ENCODE data around the gene PTPRG. TPM values are rescaled to one million over a fixed set of nuclear protein-coding genes. Genes with fewer than 3 reads are reported as not detected.

Gene PTPRG
- total RNA-seq, 1 donor from 2014 or later: 44.3 TPM

DNA sequence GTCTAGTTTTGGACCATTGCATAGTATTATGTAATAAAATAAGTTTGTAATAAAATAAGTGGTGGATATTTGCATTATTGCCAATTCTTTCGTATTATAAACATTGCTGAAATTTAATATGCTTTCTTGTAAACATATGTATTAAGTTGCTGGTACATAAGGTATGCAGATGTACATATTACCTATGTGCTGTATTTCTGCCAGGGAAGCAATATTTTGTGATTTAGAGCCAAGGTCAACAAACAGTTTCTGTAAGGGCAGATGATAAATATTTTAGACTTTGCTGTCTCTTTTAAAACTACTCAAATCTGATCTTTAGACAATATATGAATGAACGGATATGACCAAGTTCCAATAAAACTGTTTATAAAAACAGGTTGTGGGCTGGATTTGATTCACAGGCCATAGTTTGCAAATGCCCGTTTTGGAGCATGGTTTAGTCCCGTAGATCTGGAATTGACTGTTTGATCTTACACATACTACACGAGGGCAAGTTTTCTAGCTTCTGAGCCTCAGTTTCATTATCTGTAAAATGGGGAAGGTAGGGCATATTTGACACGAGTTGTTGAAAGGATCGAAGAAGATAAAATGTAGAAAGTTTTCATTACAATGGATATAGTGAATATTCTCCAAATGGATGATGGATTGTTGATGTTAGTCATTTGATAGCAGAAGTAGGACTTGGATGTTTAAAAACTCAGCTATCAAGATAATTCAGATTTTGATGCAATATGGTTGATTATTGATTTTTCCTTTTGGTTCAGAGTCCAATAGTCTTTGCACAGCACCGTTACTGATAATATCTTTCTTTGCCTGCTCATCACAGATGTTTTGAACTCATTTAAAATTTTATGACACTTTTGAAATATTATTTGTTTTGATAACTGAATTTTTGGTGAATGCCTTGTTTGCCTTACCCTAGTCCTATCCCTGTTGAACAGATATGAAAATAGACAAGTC lies 417.4 kb downstream of the PTPRG start:
- TF ChIP-seq, protein P1, sequence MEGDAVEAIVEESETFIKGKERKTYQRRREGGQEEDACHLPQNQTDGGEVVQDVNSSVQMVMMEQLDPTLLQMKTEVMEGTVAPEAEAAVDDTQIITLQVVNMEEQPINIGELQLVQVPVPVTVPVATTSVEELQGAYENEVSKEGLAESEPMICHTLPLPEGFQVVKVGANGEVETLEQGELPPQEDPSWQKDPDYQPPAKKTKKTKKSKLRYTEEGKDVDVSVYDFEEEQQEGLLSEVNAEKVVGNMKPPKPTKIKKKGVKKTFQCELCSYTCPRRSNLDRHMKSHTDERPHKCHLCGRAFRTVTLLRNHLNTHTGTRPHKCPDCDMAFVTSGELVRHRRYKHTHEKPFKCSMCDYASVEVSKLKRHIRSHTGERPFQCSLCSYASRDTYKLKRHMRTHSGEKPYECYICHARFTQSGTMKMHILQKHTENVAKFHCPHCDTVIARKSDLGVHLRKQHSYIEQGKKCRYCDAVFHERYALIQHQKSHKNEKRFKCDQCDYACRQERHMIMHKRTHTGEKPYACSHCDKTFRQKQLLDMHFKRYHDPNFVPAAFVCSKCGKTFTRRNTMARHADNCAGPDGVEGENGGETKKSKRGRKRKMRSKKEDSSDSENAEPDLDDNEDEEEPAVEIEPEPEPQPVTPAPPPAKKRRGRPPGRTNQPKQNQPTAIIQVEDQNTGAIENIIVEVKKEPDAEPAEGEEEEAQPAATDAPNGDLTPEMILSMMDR (IDR thresholded peaks at IDR 0.05; ENCODE audit: unreplicated experiment): no peak
- Mint-ChIP-seq H3K27ac (no peak overlapping the region), H3K4me1 (ENCODE audit: low read depth) (peaks cover 1% of the 10 kb centered on the region), H3K27me3 (no peaks in the 10 kb centered on the region), H3K4me3 (ENCODE audit: low read depth) (no peak overlapping the region), H3K36me3 (ENCODE audit: insufficient read depth) (no peaks in the 10 kb centered on the region), H3K9me3 (ENCODE audit: low read depth) (no peaks in the 10 kb centered on the region)
- DNase-seq (ENCODE audit: low spot score, unreplicated experiment): no peak

- Mint-ChIP-seq H3K27ac (no peak overlapping the region), H3K36me3 (ENCODE audit: insufficient read depth) (no peaks in the 10 kb centered on the region), H3K4me3 (ENCODE audit: low read depth) (no peak overlapping the region), H3K4me1 (ENCODE audit: low read depth) (peaks cover 1% of the 10 kb centered on the region), H3K27me3 (no peaks in the 10 kb centered on the region), H3K9me3 (ENCODE audit: low read depth) (no peaks in the 10 kb centered on the region)
- no peak for DNase-seq (ENCODE audit: low spot score, unreplicated experiment)
- TF ChIP-seq, protein P1 (IDR thresholded peaks at IDR 0.05; ENCODE audit: unreplicated experiment): no peak
Observed at GRCh38 chr3:61979638-61980037, 418.3 kb downstream of the PTPRG start.

DNA sequence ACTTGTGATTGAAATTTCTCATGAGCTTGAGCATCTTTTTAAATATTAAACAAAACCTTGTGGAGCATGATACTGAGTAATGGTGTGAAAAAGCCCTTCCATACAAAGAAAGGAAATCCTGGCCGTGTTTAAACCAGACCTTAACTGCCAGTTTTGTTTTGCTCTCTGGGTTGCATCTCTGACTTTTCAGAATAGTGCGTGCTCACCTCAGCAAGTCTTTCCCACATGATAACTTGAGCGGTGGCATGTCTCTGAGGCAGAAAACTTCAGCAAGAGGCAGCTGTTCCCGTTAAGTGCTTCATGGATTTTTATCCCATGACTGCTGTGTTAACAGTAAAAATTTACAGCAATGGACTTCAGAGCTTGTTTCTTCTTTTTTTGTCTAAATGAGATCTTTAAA lies 418.7 kb downstream of the PTPRG start:
- H3K36me3 Mint-ChIP-seq (ENCODE audit: insufficient read depth): no peaks in the 10 kb centered on the region
- peaks cover 1% of the 10 kb centered on the region for H3K4me1 Mint-ChIP-seq (ENCODE audit: low read depth)
- no peaks in the 10 kb centered on the region for H3K9me3 Mint-ChIP-seq (ENCODE audit: low read depth)
- TF ChIP-seq, protein P1 (IDR thresholded peaks at IDR 0.05; ENCODE audit: unreplicated experiment): no peak
- no peak overlapping the region for H3K4me3 Mint-ChIP-seq (ENCODE audit: low read depth)
- H3K27me3 Mint-ChIP-seq: no peaks in the 10 kb centered on the region
- H3K27ac Mint-ChIP-seq: peak overlapping the region; percentile 22
- DNase-seq (ENCODE audit: low spot score, unreplicated experiment): no peak

- Mint-ChIP-seq H3K9me3 (ENCODE audit: low read depth) (no peaks in the 10 kb centered on the region), H3K27ac (no peak overlapping the region), H3K4me1 (ENCODE audit: low read depth) (peaks cover 1% of the 10 kb centered on the region), H3K36me3 (ENCODE audit: insufficient read depth) (no peaks in the 10 kb centered on the region), H3K4me3 (ENCODE audit: low read depth) (no peak overlapping the region), H3K27me3 (no peaks in the 10 kb centered on the region)
- TF ChIP-seq, protein P1 (IDR thresholded peaks at IDR 0.05; ENCODE audit: unreplicated experiment): no peak
- DNase-seq (ENCODE audit: low spot score, unreplicated experiment): no peak
Observed at GRCh38 chr3:61981060-61981459, 419.7 kb downstream of the PTPRG start.

- no peak overlapping the region for H3K4me3 Mint-ChIP-seq (ENCODE audit: low read depth)
- H3K36me3 Mint-ChIP-seq (ENCODE audit: insufficient read depth): no peaks in the 10 kb centered on the region
- H3K9me3 Mint-ChIP-seq (ENCODE audit: low read depth): no peaks in the 10 kb centered on the region
- TF ChIP-seq, protein P1 (IDR thresholded peaks at IDR 0.05; ENCODE audit: unreplicated experiment): no peak
- H3K27me3 Mint-ChIP-seq: no peaks in the 10 kb centered on the region
- H3K27ac Mint-ChIP-seq: no peak overlapping the region
- peaks cover 1% of the 10 kb centered on the region for H3K4me1 Mint-ChIP-seq (ENCODE audit: low read depth)
- DNase-seq (ENCODE audit: low spot score, unreplicated experiment): no peak
Observed at GRCh38 chr3:61983479-61983878, 422.1 kb downstream of the PTPRG start.
